ENCODE measurements around the gene FAM161A. TPM values are rescaled to one million over a fixed set of nuclear protein-coding genes. Genes with fewer than 3 reads are reported as not detected.

Gene FAM161A
- total RNA-seq, 1 experiment from 2014 or later = 7.3 TPM

DNA sequence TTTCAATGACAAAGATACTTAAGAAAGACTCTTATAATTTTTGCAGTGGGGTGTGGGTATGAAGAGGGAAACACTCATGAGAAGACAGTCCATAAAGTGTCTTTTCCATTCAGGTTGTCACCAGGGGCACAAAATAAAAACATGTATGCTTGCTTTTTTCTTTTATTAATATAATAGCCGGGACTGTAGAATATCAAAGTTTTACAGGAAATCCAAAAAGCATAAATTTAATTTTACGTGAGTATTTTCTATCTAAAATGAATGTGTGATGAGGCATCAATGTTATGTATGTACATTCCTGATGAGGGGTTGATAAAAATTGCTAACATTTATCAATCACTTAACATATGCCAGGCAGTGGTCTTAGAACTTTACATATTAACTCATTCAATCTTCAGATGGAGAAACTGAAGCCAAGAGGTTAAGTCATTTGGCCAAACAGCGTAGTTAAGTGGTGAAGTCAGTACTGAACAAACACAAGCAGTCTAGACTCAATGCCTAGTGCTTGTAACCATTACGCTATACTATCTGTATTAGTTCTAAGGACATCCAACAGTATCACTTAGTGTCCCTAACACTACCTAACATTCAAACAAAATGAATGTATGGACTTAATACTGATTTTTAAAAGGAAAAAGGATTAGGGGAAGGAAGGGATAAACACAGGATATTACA is 23.8 kb upstream of the FAM161A start:
- Histone ChIP-seq H3K9me2 (ENCODE audit: insufficient read depth) (no peaks in the 10 kb centered on the region), H3K4me2 (ENCODE audit: low read length) (no peak overlapping the region), H3K9ac (ENCODE audit: low read length) (no peak overlapping the region), H3K79me2 (ENCODE audit: insufficient read depth, low read length) (peaks cover 97% of the 10 kb centered on the region), H2AFZ (ENCODE audit: low read depth, low read length, poor library complexity, severe bottlenecking) (no peak overlapping the region), H3K9me3 (ENCODE audit: control insufficient read depth in 1 of 2, insufficient read depth in 1 of 2, low read depth in 1 of 2, low read length in 2 of 2) (no peaks in the 10 kb centered on the region), H3K4me3 (replicated peaks in 1 of 2; ENCODE audit: low read depth in 1 of 2, low read length in 2 of 2) (no peak overlapping the region), H3K27me3 (ENCODE audit: insufficient read depth, low read length) (no peaks in the 10 kb centered on the region), H3K36me3 (ENCODE audit: control insufficient read depth in 1 of 2, insufficient read depth in 2 of 2, low read length in 2 of 2) (peaks cover 79 to 82% of the 10 kb centered on the region in 2 experiments), H3K27ac (ENCODE audit: low read depth, low read length) (no peak overlapping the region), H4K20me1 (ENCODE audit: insufficient read depth) (peaks cover 27% of the 10 kb centered on the region; the same call in 1 of the 2 replicates), H3K4me1 (ENCODE audit: control insufficient read depth in 1 of 2, insufficient read depth in 2 of 2, low read length in 2 of 2) (0 out of 4 replicates have a peak, but pooled peaks cover 0 to 3% of the 10 kb centered on the region in 2 experiments)
- ATAC-seq (no peak), DNase-seq (ENCODE audit: low read depth, low spot score) (no peak)
- no TSS peak for BruUV-seq (replicated peaks)
- CTCF ChIA-PET = no interaction called here
- intact Hi-C loops (cut with micrococcal nuclease) = no loop called here
- POLR2A ChIA-PET = no interaction called here
- RAD21 ChIA-PET (ENCODE audit: low non-redundant PET in 1 of 2, low total read pairs in 2 of 2, uncharacterized antibody in 2 of 2, unreplicated experiment in 2 of 2) = no interaction called here
- TF ChIP-seq SIN3A (IDR thresholded peaks at IDR 0.05; ENCODE audit: low read depth) (no peak), TCF7L2 (IDR thresholded peaks at IDR 0.05; ENCODE audit: borderline replicate concordance, extremely low read depth, insufficient read depth, insufficient read length) (no peak)

DNA sequence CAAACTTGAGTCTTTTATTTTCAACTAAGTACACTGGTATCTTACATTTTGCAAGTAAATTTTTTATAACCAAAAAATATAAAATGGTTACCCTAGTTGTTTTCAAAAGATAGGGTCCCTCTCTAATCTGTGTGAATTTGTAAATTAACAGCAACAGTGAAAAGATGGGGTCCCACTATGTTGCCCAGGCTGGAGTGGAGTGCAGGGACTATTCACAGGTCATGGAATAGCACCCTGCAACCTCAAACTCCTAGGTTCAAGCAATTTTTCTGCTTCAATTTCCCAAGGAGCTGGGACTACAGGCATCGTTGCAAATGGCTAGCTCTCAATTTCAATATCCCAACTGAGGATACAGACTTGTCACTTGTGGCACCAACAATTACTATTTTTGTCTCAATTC is 22.5 kb upstream of the FAM161A start:
- ATAC-seq = no peak
- ChIA-PET CTCF (no interaction called here), POLR2A (no interaction called here), RAD21 (ENCODE audit: low non-redundant PET in 1 of 2, low total read pairs in 2 of 2, uncharacterized antibody in 2 of 2, unreplicated experiment in 2 of 2) (no interaction called here)
- intact Hi-C loops (cut with micrococcal nuclease) = no loop called here
- Histone ChIP-seq H3K4me1 (ENCODE audit: control insufficient read depth in 1 of 2, insufficient read depth in 2 of 2, low read length in 2 of 2) (0 out of 4 replicates have a peak, but pooled peaks cover 0 to 3% of the 10 kb centered on the region in 2 experiments), H2AFZ (ENCODE audit: low read depth, low read length, poor library complexity, severe bottlenecking) (no peak overlapping the region), H4K20me1 (ENCODE audit: insufficient read depth) (peaks cover 28% of the 10 kb centered on the region; the same call in 1 of the 2 replicates), H3K36me3 (ENCODE audit: control insufficient read depth in 1 of 2, insufficient read depth in 2 of 2, low read length in 2 of 2) (peaks cover 74 to 78% of the 10 kb centered on the region in 2 experiments), H3K4me2 (ENCODE audit: low read length) (no peak overlapping the region), H3K9me2 (ENCODE audit: insufficient read depth) (no peaks in the 10 kb centered on the region), H3K79me2 (ENCODE audit: insufficient read depth, low read length) (peaks cover 96% of the 10 kb centered on the region), H3K4me3 (replicated peaks in 1 of 2; ENCODE audit: low read depth in 1 of 2, low read length in 2 of 2) (no peak overlapping the region), H3K27ac (ENCODE audit: low read depth, low read length) (no peak overlapping the region), H3K9me3 (ENCODE audit: control insufficient read depth in 1 of 2, insufficient read depth in 1 of 2, low read depth in 1 of 2, low read length in 2 of 2) (no peaks in the 10 kb centered on the region), H3K27me3 (ENCODE audit: insufficient read depth, low read length) (no peaks in the 10 kb centered on the region), H3K9ac (ENCODE audit: low read length) (no peak overlapping the region)
- DNase-seq (ENCODE audit: low read depth, low spot score) = no peak
- TF ChIP-seq REST (IDR thresholded peaks at IDR 0.05; ENCODE audit: low read depth) = no peak
- no peak for TF ChIP-seq EGR1 (IDR thresholded peaks at IDR 0.05; ENCODE audit: low read depth)
- no peak for TF ChIP-seq EZH2phosphoT487 (IDR thresholded peaks at IDR 0.05; ENCODE audit: borderline replicate concordance)
- TF ChIP-seq, protein P1, sequence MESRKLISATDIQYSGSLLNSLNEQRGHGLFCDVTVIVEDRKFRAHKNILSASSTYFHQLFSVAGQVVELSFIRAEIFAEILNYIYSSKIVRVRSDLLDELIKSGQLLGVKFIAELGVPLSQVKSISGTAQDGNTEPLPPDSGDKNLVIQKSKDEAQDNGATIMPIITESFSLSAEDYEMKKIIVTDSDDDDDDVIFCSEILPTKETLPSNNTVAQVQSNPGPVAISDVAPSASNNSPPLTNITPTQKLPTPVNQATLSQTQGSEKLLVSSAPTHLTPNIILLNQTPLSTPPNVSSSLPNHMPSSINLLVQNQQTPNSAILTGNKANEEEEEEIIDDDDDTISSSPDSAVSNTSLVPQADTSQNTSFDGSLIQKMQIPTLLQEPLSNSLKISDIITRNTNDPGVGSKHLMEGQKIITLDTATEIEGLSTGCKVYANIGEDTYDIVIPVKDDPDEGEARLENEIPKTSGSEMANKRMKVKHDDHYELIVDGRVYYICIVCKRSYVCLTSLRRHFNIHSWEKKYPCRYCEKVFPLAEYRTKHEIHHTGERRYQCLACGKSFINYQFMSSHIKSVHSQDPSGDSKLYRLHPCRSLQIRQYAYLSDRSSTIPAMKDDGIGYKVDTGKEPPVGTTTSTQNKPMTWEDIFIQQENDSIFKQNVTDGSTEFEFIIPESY (IDR thresholded peaks at IDR 0.05; ENCODE audit: extremely low read depth, insufficient replicate concordance, low read length) = no peak
- no TSS peak for BruUV-seq (replicated peaks)
